Measurements from ENCODE around the gene KRTAP10-8. TPM values are rescaled to one million over a fixed set of nuclear protein-coding genes. Genes with fewer than 3 reads are reported as not detected.
"Not testable (repeated sequence)": the region's sequence is repeated elsewhere in the genome, so short reads cannot be mapped to it uniquely, and the experiment has no call there.

The KRTAP10-8 gene
- total RNA-seq, 1 donor from 2014 or later: not detected

DNA sequence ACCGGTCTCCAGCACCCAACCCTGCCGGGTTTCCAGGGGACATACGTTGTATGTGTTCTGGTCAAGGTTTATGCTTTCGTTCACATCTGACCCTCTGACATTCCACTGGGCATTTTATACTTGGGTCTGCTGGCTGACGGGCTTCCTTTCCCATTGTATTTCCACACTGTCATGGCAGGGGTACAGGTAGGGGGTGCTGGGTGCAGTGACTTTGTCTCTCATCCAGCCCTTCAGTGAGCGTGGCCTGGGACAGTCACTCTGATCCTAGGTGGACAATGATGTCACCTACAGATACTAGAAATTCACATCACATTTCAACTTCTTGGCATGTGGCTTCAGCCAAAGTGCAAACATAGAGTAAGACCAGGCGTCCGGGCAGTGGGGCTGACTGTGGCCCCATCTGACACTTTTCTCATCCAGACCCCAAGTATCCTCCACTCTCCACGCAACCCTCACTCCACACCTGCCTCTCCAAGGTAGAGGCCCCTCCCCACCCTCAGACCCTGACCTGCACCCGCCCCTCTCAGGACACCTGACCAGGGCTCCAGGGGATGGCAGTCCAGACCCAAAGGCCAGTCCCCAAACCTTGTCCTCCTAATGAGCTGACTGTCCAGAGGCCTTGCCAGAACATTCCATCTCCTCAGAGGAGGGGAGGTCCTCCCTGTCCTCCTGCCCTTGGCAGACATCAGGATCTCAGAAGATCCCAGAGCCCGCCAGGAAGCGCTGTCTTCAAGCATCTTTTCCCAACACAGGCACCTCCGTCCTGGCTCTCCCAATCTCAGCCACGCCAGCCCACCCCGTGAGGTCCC lies 24.5 kb downstream of the KRTAP10-8 start:
- H3K27ac Mint-ChIP-seq (ENCODE audit: unreplicated experiment): no peak overlapping the region
- TF ChIP-seq, protein P1, sequence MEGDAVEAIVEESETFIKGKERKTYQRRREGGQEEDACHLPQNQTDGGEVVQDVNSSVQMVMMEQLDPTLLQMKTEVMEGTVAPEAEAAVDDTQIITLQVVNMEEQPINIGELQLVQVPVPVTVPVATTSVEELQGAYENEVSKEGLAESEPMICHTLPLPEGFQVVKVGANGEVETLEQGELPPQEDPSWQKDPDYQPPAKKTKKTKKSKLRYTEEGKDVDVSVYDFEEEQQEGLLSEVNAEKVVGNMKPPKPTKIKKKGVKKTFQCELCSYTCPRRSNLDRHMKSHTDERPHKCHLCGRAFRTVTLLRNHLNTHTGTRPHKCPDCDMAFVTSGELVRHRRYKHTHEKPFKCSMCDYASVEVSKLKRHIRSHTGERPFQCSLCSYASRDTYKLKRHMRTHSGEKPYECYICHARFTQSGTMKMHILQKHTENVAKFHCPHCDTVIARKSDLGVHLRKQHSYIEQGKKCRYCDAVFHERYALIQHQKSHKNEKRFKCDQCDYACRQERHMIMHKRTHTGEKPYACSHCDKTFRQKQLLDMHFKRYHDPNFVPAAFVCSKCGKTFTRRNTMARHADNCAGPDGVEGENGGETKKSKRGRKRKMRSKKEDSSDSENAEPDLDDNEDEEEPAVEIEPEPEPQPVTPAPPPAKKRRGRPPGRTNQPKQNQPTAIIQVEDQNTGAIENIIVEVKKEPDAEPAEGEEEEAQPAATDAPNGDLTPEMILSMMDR (IDR thresholded peaks at IDR 0.05): no peak
- peaks cover 5% of the 10 kb centered on the region for H3K36me3 Mint-ChIP-seq (ENCODE audit: low read depth)
- peaks cover 31% of the 10 kb centered on the region for H3K9me3 Mint-ChIP-seq (ENCODE audit: low read depth)
- peaks cover 48% of the 10 kb centered on the region for H3K27me3 Mint-ChIP-seq (ENCODE audit: low read depth)
- no peak for DNase-seq (ENCODE audit: low spot score)
- no peaks in the 10 kb centered on the region for H3K4me1 Mint-ChIP-seq (ENCODE audit: low read depth)
- no peak overlapping the region for H3K4me3 Mint-ChIP-seq (ENCODE audit: unreplicated experiment)

DNA sequence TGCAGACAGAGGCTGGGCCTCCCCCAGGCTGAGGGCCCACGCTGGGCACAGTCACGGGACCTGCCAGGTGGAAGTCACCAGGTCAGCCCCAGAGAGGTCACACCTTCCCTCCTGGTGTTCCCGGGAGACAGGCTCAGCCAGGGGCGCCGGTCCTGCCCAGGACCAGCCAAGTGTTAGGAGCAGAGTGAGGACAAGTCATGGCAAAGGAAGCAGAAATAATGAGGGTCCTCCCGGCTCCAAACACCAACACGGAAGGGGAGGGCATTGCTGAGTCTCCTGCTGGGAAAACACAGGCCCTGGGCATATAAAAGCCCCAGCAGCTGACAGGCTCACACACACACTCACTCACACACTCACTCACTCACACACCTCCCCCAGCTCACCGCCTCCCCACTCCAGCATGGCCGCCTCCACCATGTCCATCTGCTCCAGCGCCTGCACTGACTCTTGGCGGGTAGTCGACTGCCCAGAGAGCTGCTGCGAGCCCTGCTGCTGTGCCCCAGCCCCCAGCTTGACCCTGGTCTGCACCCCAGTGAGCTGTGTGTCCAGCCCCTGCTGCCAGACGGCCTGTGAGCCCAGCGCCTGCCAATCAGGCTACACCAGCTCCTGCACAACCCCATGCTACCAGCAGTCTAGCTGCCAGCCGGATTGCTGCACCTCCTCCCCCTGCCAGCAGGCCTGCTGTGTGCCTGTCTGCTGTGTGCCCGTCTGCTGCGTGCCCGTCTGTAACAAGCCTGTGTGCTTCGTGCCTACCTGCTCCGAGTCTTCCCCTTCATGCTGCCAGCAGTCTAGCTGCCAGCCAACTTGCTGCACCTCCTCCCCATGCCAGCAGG lies 25.4 kb downstream of the KRTAP10-8 start, which contains the start of gene KRTAP10-10:
Gene KRTAP10-10 (plus strand): TSS at position 339 of the 833 bp plus-strand sequence. CDS start 62 bp downstream, at position 401.
- no peaks in the 10 kb centered on the region for H3K36me3 Mint-ChIP-seq (ENCODE audit: low read depth)
- H3K9me3 Mint-ChIP-seq (ENCODE audit: low read depth): peaks cover 28% of the 10 kb centered on the region
- H3K4me1 Mint-ChIP-seq (ENCODE audit: low read depth): no peaks in the 10 kb centered on the region
- TF ChIP-seq, protein P1 (IDR thresholded peaks at IDR 0.05): no peak
- DNase-seq (ENCODE audit: low spot score): no peak
- H3K4me3 Mint-ChIP-seq (ENCODE audit: unreplicated experiment): no peak within 1 kb of the TSS
- H3K27ac Mint-ChIP-seq (ENCODE audit: unreplicated experiment): no peak within 1 kb of the TSS
- H3K27me3 Mint-ChIP-seq (ENCODE audit: low read depth): peaks cover 53% of the 10 kb centered on the region

DNA sequence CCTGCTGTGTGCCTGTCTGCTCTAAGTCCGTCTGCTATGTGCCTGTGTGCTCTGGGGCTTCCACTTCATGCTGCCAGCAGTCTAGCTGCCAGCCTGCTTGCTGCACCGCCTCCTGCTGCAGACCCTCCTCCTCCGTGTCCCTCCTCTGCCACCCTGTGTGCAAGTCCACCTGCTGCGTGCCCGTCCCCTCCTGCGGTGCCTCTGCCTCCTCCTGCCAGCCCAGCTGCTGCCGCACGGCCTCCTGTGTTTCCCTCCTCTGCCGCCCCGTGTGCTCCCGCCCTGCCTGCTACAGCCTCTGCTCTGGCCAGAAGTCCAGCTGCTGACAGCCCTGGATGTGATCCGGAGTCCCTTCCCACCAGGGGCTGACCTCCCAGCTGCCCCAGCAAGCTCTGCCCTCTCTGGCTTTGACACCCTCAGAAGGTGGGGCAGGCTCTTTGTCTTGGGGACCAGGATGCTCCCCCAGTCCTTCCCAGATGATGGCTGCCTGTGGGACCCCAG lies 26.0 kb downstream of the KRTAP10-8 start:
- peaks cover 54% of the 10 kb centered on the region for H3K27me3 Mint-ChIP-seq (ENCODE audit: low read depth)

DNA sequence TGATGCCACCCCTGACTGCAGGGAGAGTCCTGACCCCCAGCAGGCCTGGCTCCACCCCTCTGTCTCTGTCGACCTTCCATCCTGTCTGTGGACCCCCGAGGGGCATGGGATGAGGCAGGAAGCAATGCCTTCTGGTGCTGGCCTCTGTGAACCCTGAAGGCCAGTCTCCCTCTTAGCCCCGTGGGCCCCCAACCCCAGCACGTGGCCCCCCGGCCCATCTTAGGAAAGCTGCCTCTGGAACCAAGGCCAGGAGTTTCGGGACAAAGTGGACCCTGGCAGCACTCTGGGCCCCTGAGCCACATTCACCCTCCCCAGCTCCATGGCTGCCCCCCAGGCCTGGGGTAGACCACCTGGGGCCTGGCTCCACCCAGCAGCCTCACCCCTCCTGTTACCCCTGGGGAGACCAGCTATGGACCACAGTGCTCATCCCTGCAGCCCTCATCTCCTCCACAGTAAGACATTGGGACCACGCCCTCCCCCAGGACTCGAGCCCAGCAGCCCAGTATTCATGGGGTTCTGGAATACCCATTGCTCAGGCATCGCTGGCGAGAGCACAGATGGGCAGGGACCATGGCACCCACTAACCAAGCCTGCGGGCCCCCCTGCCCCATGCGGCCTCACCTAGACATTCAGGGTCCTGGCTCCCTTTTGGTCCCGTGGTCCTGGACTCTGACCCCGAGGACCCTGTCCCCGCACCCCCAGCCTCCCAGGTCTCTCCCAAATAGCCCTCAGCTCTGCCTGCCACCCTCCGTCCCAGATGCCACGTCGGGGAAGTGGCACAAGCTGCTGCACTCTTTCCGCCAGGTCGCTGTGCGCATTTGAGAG lies 26.8 kb downstream of the KRTAP10-8 start:
- H3K4me3 Mint-ChIP-seq (ENCODE audit: unreplicated experiment); DNase-seq (ENCODE audit: low spot score); H3K36me3 Mint-ChIP-seq (ENCODE audit: low read depth); H3K4me1 Mint-ChIP-seq (ENCODE audit: low read depth); H3K27ac Mint-ChIP-seq (ENCODE audit: unreplicated experiment): not testable (repeated sequence)
- peaks cover 52% of the 10 kb centered on the region for H3K27me3 Mint-ChIP-seq (ENCODE audit: low read depth)
- peaks cover 26% of the 10 kb centered on the region for H3K9me3 Mint-ChIP-seq (ENCODE audit: low read depth)

More for the DNA sequence above, 26.0 kb downstream of the KRTAP10-8 start:
- H3K36me3 Mint-ChIP-seq (ENCODE audit: low read depth); H3K27ac Mint-ChIP-seq (ENCODE audit: unreplicated experiment); DNase-seq (ENCODE audit: low spot score); H3K4me3 Mint-ChIP-seq (ENCODE audit: unreplicated experiment); H3K4me1 Mint-ChIP-seq (ENCODE audit: low read depth): not testable (repeated sequence)
- peaks cover 26% of the 10 kb centered on the region for H3K9me3 Mint-ChIP-seq (ENCODE audit: low read depth)

DNA sequence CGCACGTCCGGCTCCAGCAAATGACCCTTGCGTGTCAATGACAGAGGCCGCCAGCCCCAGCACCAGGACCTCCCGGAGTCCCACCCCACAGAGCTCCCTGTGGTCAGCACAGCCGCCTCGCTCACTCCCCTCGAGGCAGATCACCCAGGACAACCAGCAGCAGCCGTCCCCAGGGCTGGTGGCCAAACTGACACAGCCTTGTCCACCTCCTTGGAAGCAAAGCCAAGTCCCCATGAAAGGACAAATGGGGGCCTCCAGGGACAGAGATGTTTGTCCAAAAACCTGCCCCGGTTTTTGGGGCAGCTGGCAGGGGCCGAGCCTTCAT lies 27.4 kb downstream of the KRTAP10-8 start:
- H3K27me3 Mint-ChIP-seq (ENCODE audit: low read depth): peaks cover 49% of the 10 kb centered on the region
- no peak for DNase-seq (ENCODE audit: low spot score)
- H3K36me3 Mint-ChIP-seq (ENCODE audit: low read depth): no peaks in the 10 kb centered on the region
- TF ChIP-seq, protein P1 (IDR thresholded peaks at IDR 0.05): no peak
- H3K4me1 Mint-ChIP-seq (ENCODE audit: low read depth): no peaks in the 10 kb centered on the region
- H3K4me3 Mint-ChIP-seq (ENCODE audit: unreplicated experiment): no peak overlapping the region
- H3K9me3 Mint-ChIP-seq (ENCODE audit: low read depth): peaks cover 31% of the 10 kb centered on the region
- no peak overlapping the region for H3K27ac Mint-ChIP-seq (ENCODE audit: unreplicated experiment)
